HG02938 (cell line): ENCODE data around the gene USP47.

ENCODE experiments used
- ATAC-seq: cut with Tn5 transposase; IDR thresholded peaks from one replicate; pipeline ENCODE4 v1.9.1; 2021; ENCODE audit warnings: mild to moderate bottlenecking, moderate library complexity; ENCODE audit not compliant: unreplicated experiment

USP47 gene

DNA sequence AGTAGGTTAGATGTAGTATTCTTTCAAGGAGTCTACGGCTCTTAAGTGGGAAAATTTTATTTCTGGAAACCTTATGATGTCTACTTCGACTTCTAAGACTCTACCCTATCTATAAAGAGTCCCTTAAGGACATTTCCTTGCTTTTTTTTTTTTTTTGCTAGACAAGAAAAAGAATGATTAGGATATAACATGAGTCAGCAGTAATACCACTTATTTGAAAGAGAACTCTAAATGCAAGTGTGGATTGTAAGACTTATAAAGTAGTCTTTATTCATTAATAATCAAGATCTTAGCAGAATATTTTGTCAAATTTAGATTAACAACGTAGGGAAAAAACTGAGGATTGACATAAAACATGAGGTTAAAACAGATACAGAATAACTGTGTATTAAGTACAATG, 95.7 kb downstream of the USP47 start:
- ATAC-seq: no peak

GRCh38 chr11:11937957-11938356, 96.2 kb downstream of the USP47 start:
- no peak for ATAC-seq

DNA sequence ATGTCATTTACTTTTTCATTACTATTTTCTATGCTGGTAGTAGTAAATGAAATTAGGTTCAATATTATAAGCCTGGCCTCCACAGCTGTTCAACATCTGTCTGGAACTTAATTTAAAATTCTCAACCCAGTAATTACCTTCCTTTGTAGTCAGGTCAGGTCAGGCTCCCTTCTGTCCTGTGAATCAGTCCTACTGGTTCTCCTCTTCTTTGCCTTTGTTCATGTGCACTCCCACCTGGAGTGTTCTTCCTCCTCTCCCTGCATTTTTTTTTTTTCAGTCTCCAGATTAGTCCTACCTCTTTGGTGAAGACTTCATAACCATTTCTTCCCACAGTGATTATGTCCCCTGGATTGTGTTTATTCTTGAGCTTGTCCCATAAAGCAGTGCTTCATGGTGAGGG, 98.8 kb downstream of the USP47 start:
- no peak for ATAC-seq

- ATAC-seq: no peak
Observed at GRCh38 chr11:11942668-11943067, 100.9 kb downstream of the USP47 start.

DNA sequence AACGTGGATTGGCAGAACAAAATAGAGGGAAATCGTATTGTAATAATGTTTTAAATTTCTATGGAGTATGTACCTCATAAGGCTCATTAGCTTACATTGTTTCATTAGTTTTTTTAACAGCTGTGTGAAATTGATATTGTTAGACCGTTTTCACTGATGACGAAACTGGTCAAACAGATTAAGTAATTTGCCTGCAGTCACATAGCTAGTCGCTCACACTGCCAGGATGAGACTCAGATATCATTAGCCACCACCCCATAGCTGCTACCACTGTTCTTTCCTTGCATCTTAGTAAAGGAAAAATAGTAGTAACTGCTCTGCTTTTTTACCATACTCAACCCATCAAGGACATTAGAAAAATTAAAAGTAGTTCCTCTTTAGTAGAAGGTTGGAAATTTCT, 102.7 kb downstream of the USP47 start:
- no peak for ATAC-seq

DNA sequence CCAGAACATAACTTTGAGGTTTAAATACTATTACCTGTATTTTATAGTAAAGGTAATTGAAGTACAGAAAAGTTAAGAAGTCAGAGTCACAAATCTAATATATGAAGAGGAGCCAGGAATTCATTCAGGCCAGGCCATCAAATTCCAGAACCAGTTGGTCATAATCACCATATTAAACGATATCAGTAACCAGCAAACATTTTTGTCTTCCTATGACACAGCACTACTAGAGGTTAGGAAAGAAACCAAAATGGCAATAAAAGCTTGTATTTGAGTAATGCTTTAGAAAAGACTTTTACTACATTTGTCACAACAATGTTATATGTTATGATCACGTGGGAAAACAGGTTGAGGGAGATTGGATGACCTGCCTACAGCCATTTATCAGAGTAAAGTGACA, 104.4 kb downstream of the USP47 start:
- ATAC-seq: no peak

DNA sequence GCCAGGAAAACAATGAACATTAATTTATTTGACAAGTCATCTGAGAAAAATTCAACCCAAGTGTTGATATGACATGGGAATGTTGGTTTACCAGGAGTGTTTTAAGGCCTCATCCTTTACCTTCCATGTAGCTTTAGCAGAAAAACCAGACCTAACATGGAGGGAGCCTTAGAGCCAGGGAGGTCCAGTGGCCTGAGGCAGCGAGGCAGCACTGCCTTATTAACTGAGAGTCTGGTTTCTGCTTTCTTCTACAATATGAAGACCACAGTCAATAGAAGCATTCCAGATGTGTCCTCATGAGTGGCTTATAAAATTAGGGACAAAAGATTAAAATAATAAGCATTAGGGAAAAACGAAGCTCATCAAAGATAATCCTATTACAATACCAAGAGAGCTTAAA, 105.1 kb downstream of the USP47 start:
- no peak for ATAC-seq

DNA sequence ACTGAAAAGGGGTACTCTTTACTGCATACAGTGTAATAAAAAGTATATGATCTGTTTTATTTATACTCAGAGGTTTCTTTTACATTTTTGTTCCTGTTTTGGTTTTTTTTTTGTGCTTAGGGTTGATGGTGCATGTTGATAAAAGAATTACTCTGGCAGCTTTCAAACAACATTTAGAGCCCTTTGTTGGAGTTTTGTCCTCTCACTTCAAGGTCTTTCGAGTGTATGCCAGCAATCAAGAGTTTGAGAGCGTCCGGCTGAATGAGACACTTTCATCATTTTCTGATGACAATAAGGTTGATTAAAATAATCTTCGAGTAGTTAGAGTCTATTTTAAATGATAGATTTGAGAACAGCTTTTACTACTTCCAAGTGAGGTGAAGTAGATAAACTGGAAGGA, 106.1 kb downstream of the USP47 start:
- ATAC-seq: no peak

DNA sequence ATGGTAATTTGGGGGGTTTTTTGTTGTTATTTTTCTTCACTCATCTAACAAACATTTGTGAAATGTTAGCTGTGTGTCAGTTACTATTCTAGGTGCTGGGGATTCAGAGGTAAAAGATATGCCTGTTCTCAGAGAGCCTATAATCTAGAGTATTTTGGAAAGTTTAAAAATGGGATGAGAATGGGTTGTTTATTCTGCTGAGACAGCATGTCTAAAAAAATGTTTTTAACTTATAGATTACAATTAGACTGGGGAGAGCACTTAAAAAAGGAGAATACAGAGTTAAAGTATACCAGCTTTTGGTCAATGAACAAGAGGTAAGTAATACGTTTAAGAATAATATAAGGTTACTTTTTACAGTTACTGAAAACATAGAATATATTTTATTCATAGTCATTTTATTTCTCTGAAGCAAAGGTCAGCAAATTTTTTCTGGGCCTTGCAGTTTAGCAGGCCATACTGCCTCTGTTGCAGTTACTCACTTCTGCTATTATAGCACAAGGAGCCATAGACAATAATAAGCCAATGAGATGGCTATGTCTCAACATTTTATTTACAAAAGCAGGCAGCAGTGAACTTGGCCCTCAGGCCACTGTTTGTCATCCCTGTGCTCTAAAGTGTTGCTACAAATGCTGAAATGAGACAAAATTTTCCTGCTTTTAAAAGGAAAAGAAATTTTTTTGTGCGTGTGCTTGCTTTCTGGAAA, 106.6 kb downstream of the USP47 start:
- ATAC-seq: no peak

GRCh38 chr11:11949482-11949881, 107.7 kb downstream of the USP47 start:
- ATAC-seq: no peak

DNA sequence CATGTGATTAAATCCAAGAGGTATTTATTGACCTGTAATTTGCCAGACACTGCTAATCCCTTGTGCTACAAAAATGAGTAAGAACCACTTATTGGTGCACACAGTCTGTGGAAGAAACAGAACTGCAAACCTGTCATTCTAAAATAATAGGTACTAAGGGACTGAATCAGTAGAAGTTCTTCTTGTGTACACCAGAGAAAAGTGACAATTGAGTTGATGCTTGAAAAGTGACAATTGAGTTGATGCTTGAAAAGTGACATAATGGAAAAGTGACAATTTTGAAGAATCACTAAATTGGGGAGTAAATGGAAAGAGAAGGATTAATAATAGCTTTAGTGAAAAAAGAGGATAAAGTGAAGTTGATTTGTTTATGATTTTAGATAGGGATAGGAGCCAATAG, 110.3 kb downstream of the USP47 start:
- ATAC-seq: no peak

GRCh38 chr11:11956006-11956405, 114.2 kb downstream of the USP47 start:
- no peak for ATAC-seq

DNA sequence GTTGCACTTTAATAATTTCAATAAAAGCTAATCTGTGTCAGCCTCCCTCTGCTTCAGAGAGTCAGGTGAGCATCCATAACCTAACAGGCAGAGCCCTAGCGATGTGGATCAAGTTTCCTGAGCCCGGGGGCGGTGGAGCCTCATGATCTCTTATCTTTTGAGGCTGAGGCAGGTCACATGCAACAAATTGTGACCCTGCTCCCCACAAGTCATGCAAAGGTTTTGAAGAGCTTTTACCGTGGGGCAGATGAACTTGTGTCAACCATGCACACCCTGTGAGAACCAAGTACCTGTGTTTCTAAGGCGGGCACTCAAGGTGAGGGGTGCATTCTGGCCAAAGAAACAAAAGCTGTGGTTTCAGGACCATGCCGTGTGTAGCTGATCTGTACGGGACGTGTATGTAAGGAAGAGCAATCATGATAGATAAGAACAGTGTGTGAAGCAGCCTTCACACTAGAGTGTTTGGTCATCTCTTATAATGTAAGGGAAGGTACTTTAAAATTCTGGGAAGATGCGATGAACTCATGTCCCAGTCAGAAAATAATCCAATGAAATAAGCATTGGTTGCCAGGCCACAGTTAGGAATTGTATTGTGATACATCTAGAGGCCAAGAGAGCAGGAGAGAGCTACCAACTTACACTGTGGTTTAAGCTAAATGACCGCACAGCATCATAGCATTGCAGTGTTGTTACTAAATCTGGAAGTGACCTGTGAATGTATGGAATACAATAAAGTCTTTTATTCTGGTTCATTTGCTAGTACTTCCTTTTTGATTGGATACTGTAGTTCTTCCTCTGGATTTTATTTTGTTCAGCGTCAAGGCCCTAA, 116.8 kb downstream of the USP47 start:
- no peak for ATAC-seq

DNA sequence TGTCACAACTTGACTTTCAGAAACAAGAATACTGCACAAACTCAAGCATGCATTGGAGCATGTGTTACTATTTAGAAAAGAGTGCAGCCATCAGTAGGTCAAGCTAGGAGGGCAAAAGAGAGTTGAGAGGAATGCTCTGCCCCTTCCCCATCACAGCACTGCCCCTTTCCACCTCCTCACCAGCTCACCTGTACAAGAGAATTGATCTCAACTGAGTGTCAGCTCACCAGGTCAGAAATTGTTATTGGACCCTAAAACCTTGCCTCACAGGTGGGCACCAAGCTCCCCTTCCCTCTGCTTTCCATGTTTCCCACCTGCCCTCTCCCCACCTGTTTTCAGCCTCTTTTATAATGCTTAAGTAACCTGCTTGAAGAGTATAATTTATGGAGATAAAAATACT, 117.8 kb downstream of the USP47 start:
- ATAC-seq: no peak

- no peak for ATAC-seq
Observed at GRCh38 chr11:11960687-11961086, 118.9 kb downstream of the USP47 start.

DNA sequence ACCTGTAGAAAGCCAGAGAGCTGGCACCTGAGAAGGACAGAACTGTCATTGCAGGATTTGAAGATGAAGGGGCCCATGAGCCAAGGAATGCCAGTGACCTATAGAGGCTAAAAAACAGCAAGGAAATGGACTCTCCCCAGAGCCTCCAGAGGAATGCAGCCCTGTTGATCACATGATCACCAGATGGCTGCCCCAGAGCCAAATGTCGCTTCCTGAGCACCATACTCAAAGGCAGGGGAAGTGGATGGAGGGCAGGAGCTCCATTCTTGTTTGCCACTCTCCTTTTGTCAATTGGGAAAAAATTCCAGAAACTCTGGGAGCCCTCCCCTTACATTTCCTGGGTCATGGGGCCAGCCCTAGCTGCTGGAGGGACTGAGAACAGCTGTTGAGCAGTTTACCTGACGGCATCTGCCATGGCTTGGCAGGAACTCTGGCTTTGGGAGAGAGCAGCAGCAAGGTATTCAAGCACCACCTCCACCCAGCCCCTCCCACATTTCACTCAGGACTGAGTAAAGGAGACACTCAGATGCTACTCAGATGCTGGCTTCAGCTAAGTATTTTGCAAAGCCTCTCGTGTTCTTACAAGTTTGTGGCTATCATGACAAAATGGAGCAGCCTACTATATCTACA, 119.7 kb downstream of the USP47 start:
- ATAC-seq: no peak

DNA sequence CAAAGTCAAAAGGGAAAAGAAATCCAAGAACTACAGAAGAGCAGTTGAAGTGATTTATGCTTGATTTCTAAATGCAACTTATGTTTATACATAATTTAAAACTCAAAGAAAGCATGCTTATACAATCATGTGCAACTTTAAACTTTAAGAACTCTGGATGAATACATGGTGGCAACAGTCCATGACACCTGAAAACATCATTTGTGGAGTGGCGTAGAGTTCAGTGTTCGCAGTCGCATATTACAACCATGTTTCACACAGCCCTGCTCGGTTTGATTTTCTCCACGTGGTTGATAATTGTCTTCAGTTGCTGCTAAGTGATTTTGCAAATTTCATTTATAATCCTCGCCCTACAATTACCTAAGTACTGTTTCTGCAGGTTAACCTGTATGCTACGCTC, 121.3 kb downstream of the USP47 start:
- no peak for ATAC-seq

DNA sequence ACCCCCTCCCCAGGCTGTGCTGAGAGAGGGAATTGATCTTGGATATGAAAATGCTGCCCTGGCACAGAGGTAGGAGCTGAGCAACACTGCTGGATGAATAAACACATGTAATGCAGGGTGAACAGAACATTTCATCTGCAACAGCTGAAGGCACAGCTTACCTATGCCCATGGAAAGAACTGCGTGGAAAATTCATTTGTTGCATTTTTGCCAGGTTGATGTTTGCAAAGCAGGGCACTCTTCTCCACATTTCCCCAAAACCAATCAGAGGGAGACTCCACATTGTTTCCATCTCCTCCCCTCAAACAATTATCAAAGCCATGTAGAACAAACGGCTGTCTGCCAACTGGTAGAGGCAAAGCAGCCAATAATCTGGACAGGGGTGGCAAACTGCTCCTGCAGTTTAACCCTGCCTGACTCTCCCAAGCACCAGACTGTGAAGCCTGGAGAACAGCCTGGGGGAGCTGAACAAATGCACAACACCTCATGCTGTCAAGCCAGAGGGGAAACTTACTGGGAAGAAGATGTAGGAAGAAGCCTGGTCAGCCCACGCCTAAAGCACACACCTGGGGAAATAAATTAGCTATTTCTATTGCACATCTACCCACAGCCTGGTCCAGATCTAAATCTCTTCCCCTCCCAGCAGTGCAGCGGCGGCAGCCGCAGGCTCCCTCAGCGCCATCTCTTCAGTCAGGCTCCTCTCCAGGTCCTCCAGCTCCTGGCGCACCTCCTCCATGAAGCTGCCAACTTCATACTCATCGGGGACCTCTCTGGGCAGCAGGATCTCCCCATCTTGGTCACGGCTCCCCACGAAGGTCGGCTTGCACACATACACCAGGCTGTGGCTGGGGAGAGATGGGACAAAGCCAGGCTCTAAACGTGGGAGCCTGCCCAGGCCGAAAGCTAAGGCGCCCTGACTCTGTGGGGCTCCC, 122.3 kb downstream of the USP47 start:
- no peak for ATAC-seq

DNA sequence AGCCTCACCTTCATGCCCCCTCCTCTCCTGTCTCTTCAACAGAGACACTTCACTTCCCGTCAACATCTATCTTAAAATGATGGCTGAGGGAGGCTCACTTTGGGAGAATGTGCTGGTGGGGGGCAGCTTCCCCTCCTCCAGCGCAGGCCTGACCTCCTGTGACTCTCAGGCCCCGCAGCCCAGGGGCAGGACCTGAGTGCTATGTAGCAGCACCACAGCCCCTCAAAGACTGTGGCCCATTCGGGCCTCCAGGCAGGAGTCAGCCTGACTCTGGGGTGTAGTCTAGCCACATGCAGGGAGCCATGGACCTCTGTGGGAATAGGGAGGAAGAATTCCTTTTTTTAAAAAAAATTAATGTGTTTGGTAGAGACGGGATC, 123.0 kb downstream of the USP47 start:
- ATAC-seq: no peak

- ATAC-seq: no peak
Observed at GRCh38 chr11:11965192-11965591, 123.4 kb downstream of the USP47 start.
